ENCODE measurements around the gene CUL3.
"Not testable (repeated sequence)": the region's sequence is repeated elsewhere in the genome, so short reads cannot be mapped to it uniquely, and the experiment has no call there.

Gene CUL3

GRCh38 chr2:224507789-224508188 lies 77.4 kb downstream of the CUL3 start:
- TF ChIP-seq, protein P1, sequence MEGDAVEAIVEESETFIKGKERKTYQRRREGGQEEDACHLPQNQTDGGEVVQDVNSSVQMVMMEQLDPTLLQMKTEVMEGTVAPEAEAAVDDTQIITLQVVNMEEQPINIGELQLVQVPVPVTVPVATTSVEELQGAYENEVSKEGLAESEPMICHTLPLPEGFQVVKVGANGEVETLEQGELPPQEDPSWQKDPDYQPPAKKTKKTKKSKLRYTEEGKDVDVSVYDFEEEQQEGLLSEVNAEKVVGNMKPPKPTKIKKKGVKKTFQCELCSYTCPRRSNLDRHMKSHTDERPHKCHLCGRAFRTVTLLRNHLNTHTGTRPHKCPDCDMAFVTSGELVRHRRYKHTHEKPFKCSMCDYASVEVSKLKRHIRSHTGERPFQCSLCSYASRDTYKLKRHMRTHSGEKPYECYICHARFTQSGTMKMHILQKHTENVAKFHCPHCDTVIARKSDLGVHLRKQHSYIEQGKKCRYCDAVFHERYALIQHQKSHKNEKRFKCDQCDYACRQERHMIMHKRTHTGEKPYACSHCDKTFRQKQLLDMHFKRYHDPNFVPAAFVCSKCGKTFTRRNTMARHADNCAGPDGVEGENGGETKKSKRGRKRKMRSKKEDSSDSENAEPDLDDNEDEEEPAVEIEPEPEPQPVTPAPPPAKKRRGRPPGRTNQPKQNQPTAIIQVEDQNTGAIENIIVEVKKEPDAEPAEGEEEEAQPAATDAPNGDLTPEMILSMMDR (IDR thresholded peaks at IDR 0.05; ENCODE audit: control extremely low read depth, extremely low read depth, low read depth, missing control alignments) = no peak
- ChIA-PET POLR2A (no interaction called here), CTCF (no interaction called here)
- DNase-seq (ENCODE audit: extremely low spot score) = no peak

- DNase-seq (ENCODE audit: extremely low spot score) = no peak
- ChIA-PET CTCF (interaction anchor here (0.8 kb wide), 1 partner anchor 28 kb away, joined by 3 read pairs; no protein-coding TSS in a partner anchor), POLR2A (no interaction called here)
- TF ChIP-seq, protein P1 (IDR thresholded peaks at IDR 0.05; ENCODE audit: control extremely low read depth, extremely low read depth, low read depth, missing control alignments) = no peak
Measured at GRCh38 chr2:224506494-224506893, 78.7 kb downstream of the CUL3 start.

- ChIA-PET POLR2A (no interaction called here), CTCF (no interaction called here)
- TF ChIP-seq, protein P1 (IDR thresholded peaks at IDR 0.05; ENCODE audit: control extremely low read depth, extremely low read depth, low read depth, missing control alignments) = no peak
- DNase-seq (ENCODE audit: extremely low spot score) = no peak
Measured at GRCh38 chr2:224498991-224499390, 86.2 kb downstream of the CUL3 start.

DNA sequence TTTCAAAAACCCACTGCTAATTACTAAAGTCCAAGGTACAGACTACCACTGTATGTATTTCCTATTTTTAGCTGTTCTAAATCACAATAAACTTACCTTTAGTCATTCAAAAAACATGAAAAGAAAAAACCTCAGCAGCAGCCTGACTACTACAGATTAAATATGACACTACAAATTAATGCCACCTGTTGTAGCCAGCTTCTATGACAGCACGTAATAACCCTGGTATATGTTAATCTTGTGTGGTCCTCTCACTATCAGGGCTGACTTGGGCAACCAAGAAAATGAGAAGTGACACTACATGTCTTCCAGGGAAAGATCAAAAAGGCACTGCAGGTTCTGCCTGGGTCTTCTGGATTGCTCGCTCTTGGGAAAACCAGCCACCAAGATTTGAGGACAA lies 92.6 kb downstream of the CUL3 start:
- TF ChIP-seq, protein P1 (IDR thresholded peaks at IDR 0.05; ENCODE audit: control extremely low read depth, extremely low read depth, low read depth, missing control alignments) = no peak
- POLR2A ChIA-PET = interaction anchor here (0.6 kb wide), 1 partner anchor 511 kb away, joined by 3 read pairs; no protein-coding TSS in a partner anchor
- CTCF ChIA-PET = interaction anchor here (1.2 to 1.4 kb wide), 2 partner anchors 12 to 16 kb away, joined by 4 to 5 read pairs; no protein-coding TSS in a partner anchor
- no peak for DNase-seq (ENCODE audit: extremely low spot score)

DNA sequence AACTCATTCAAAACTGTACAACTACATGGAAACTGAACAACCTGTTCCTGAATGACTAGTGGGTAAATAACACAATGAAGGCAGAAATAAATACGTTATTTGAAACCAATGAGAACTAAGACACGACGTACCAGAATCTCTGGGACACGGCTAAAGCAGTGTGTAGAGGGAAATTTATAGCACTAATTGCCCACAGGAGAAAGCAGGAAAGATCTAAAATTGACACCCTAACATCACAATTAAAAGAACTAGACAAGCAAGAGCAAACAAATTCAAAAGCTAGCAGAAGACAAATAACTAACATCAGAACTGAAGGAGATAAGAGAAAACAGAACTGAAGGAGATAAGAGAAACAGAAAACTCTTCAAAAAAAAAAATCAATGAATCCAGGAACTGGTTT lies 97.2 kb downstream of the CUL3 start:
- DNase-seq (ENCODE audit: extremely low spot score); CTCF ChIA-PET; POLR2A ChIA-PET: not testable (repeated sequence)

GRCh38 chr2:224485081-224486014 lies 99.8 kb downstream of the CUL3 start:
- POLR2A ChIA-PET; CTCF ChIA-PET; DNase-seq (ENCODE audit: extremely low spot score): not testable (repeated sequence)

GRCh38 chr2:224479826-224480225 lies 105.3 kb downstream of the CUL3 start:
- CTCF ChIA-PET = no interaction called here
- POLR2A ChIA-PET = no interaction called here
- TF ChIP-seq, protein P1 (IDR thresholded peaks at IDR 0.05; ENCODE audit: control extremely low read depth, extremely low read depth, low read depth, missing control alignments) = no peak
- no peak for DNase-seq (ENCODE audit: extremely low spot score)
